Epithelial cell of esophagus (primary cell): Measurements from ENCODE around the gene POU2AF1.
"Not testable (repeated sequence)": the region's sequence is repeated elsewhere in the genome, so short reads cannot be mapped to it uniquely, and the experiment has no call there.

ENCODE experiments used
- DNase-seq: peaks from one replicate; pipeline ENCODE4 v3.0.0; 2010; ENCODE audit warnings: low read depth
- H3K4me3 ChIP-seq: 2 replicates; pipeline ENCODE4 v1.5.1; 2011; ENCODE audit warnings: mild to moderate bottlenecking, low read length, control low read depth
- CTCF ChIP-seq: IDR thresholded peaks from 2 replicates; pipeline ENCODE4 v1.5.1; 2011; ENCODE audit warnings: low read depth, mild to moderate bottlenecking, low read length, control low read depth, inconsistent platforms; ENCODE audit not compliant: insufficient read depth; ENCODE audit errors: missing control alignments

The POU2AF1 gene

GRCh38 chr11:111403051-111403726 is 24.1 kb upstream of the POU2AF1 start:
- H3K4me3 ChIP-seq, result no peak overlapping the region
- no peak for DNase-seq
- TF ChIP-seq CTCF, result no peak

- DNase-seq, result no peak
- no peak overlapping the region for H3K4me3 ChIP-seq
- TF ChIP-seq CTCF, result no peak
These were observed 23.3 kb upstream of the POU2AF1 start for GRCh38 chr11:111402411-111402810.

DNA sequence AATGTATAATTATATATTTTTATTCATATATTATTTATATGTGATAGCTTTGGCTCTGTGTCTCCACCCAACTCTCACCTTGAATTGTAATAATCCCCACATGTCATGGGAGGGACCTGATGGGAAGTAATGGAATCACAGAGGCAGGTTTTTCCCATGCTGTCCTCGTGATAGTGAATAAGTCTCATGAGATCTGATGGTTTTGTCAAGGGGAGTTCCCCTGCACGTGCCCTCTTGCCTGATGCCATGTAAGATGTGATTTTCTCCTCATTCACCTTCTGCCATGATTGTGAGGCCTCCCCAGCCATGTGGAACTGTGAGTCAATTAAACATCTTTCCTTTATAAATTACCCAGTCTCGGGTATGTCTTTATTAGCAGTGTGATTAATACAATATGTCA is 22.9 kb upstream of the POU2AF1 start:
- not testable (repeated sequence) for H3K4me3 ChIP-seq, DNase-seq

DNA sequence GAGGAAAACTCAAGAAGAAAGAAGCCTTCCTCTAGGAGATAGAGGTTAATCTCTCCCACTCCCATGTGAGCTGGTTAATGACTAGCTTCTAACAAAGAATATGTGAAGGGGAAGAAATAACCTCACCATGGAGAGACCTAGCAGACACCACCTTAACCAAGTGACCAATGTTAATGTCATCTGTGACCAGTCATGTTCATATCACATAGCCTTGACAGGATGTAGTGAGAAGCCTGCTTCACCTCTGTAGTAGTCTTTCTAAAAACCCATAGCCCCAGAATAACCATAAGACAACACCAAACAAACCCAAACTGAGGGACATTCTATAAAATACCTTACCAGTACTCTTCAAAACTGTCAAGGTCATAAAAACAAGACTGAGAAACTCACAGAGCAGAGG is 21.5 kb upstream of the POU2AF1 start:
- no peak for DNase-seq
- no peak overlapping the region for H3K4me3 ChIP-seq
- no peak for TF ChIP-seq CTCF

- no peak for TF ChIP-seq CTCF
These were observed 20.3 kb upstream of the POU2AF1 start for GRCh38 chr11:111399187-111400031.

DNA sequence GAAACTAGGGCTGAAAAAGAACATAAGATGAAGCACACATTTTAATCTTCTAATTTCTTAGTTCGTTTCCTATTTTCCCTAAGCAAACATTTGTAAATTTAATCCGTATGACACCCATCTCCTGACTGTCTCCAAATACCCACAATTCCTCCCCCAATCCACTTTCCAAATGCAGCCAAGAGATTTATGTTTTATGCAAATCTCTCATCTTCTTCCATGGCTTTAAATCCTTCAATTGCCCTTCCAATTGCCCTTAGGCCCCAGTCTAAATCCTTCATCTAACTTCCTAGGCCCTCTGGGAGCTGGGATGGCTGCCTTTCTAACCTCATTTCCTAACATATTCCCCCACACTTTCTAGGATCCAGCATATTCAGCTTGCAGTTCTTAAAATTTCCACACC is 18.0 kb upstream of the POU2AF1 start:
- no peak for DNase-seq
- no peak for TF ChIP-seq CTCF
- H3K4me3 ChIP-seq, result no peak overlapping the region

More at GRCh38 chr11:111399187-111400031, 20.3 kb upstream of the POU2AF1 start:
- no peak overlapping the region for H3K4me3 ChIP-seq
- DNase-seq, result no peak

DNA sequence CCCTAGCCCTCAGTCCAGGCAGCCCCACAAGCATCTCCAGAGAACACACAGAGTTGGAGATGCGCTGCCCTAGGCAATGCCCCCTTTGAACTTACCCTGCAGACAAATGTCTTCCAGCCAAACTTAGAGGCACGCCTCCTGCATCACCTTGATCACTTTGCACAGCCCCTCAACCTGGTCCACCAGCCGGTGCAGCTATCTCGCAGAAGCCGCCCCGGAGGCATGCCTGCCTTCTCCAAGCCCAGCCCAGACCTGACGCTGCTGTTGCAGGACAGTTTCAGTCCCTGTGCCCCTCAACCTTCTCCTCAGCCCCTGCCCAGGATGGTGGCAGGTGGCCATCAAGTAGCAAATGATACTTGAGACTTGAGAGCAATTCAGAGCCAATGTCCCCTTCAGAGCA is 16.7 kb upstream of the POU2AF1 start:
- TF ChIP-seq CTCF, result no peak
- H3K4me3 ChIP-seq, result no peak overlapping the region
- no peak for DNase-seq
